H1 (cell line): ENCODE measurements around the gene VSTM4. TPM values are rescaled to one million over a fixed set of nuclear protein-coding genes. Genes with fewer than 3 reads are reported as not detected.

Experiments used
- CTCF ChIA-PET: fragments of 300-600 bp; sonication (Branson Sonifier 250); formaldehyde crosslinking; loops from one replicate; lab custom pipeline; 2021; ENCODE audit not compliant: partially characterized antibody; lab: Charles Lee
- POLR2A ChIA-PET: fragments of 300-600 bp; sonication (Branson Sonifier 250); formaldehyde crosslinking; loops from one replicate; lab custom pipeline; 2021; ENCODE audit warnings: inconsistent platforms; ENCODE audit not compliant: partially characterized antibody; lab: Charles Lee
- DNase-seq, 2 experiments: peaks; one replicate each; pipeline versions ENCODE4 v3.0.0 to v3.0.0-alpha.2; 2010 to 2022; ENCODE audit warnings: low spot score in 2 of 2, low read depth in 1 of 2, mixed read lengths in 1 of 2
- FAIRE-seq: peaks from 2 replicates; lab custom pipeline; 2011; peaks lifted over from hg19 to GRCh38; lab: Jason Lieb, UNC
- H2AFZ ChIP-seq: 2 replicates; pipeline ENCODE4 v1.8.1; 2012; ENCODE audit warnings: low read length, inconsistent platforms
- H2AK5ac ChIP-seq: 2 replicates; pipeline ENCODE4 v1.6.1; 2013; ENCODE audit warnings: low read depth, low read length
- H2BK120ac ChIP-seq: replicated peaks from 2 replicates; pipeline ENCODE3; 2013; ENCODE audit warnings: low read depth, low read length, inconsistent platforms
- H2BK12ac ChIP-seq: 2 replicates; pipeline ENCODE4 v1.6.1; 2013; ENCODE audit warnings: low read depth, low read length
- H2BK15ac ChIP-seq: 2 replicates; pipeline ENCODE4 v1.6.1; 2013; ENCODE audit warnings: low read length
- H2BK20ac ChIP-seq: 2 replicates; pipeline ENCODE4 v1.6.1; 2013; ENCODE audit warnings: low read length
- H2BK5ac ChIP-seq: 2 replicates; pipeline ENCODE4 v1.6.1; 2013; ENCODE audit warnings: low read depth, low read length
- H3K14ac ChIP-seq: 2 replicates; pipeline ENCODE4 v1.6.1; 2013; ENCODE audit warnings: inconsistent platforms; ENCODE audit not compliant: insufficient read length
- H3K18ac ChIP-seq: 2 replicates; pipeline ENCODE4 v1.6.1; 2013; ENCODE audit warnings: low read length; ENCODE audit errors: extremely low read depth
- H3K23ac ChIP-seq: 2 replicates; pipeline ENCODE4 v1.6.1; 2013; ENCODE audit warnings: inconsistent platforms; ENCODE audit not compliant: insufficient read length
- H3K23me2 ChIP-seq: 2 replicates; pipeline ENCODE4 v1.6.1; 2013; ENCODE audit warnings: low read depth, low read length
- H3K27ac ChIP-seq: 2 replicates; pipeline ENCODE4 v1.6.1; 2011; ENCODE audit warnings: low read depth, low read length, inconsistent platforms
- H3K27me3 ChIP-seq, 4 experiments: replicated peaks in 1 of 4; 1 replicate in 1 of 4; 2 replicates in 3 of 4; pipeline versions ENCODE4 v1.6.1 to v1.8.1; 2011 to 2013; ENCODE audit warnings: low read length in 3 of 4, mild to moderate bottlenecking in 3 of 4, inconsistent platforms in 2 of 4, mixed read lengths in 2 of 4, moderate library complexity in 1 of 4; ENCODE audit not compliant: control insufficient read depth in 3 of 4, insufficient read depth in 3 of 4; ENCODE audit errors: extremely low read depth in 1 of 4
- H3K36me3 ChIP-seq, 4 experiments: 2 replicates each; pipeline versions ENCODE4 v1.6.1 to v1.8.1; 2011 to 2013; ENCODE audit warnings: mild to moderate bottlenecking in 4 of 4, low read length in 3 of 4, moderate library complexity in 2 of 4, control low read depth in 1 of 4, inconsistent platforms in 1 of 4; ENCODE audit not compliant: insufficient read depth in 4 of 4, control insufficient read depth in 2 of 4
- H3K4ac ChIP-seq: replicated peaks from 2 replicates; pipeline ENCODE3; 2013; ENCODE audit warnings: low read length, low read depth, mixed read lengths, inconsistent platforms; ENCODE audit not compliant: insufficient read length
- H3K4me1 ChIP-seq, 4 experiments: replicated peaks in 1 of 4; 1 replicate in 1 of 4; 2 replicates in 3 of 4; pipeline versions ENCODE4 v1.6.1 to v1.8.1; 2011 to 2013; ENCODE audit warnings: low read length in 3 of 4, inconsistent platforms in 2 of 4, mixed read lengths in 1 of 4; ENCODE audit not compliant: insufficient read depth in 4 of 4, control insufficient read depth in 3 of 4
- H3K4me2 ChIP-seq, 2 experiments: 2 replicates each; pipeline versions ENCODE4 v1.6.1 to v1.8.1; 2011 to 2013; ENCODE audit warnings: low read depth in 2 of 2, low read length in 2 of 2, control low read depth in 1 of 2, inconsistent platforms in 1 of 2, mild to moderate bottlenecking in 1 of 2; ENCODE audit not compliant: insufficient read depth in 1 of 2
- H3K4me3 ChIP-seq, 4 experiments: fragments of 200-600, 300-600 bp in 1 of 4; sonication (generic), shearing (Covaris generic), sonication (Bioruptor Twin) in 1 of 4; 2 replicates each; pipeline versions ENCODE4 v1.5.1 to v1.8.1; 2011 to 2016; ENCODE audit warnings: low read length in 4 of 4, low read depth in 3 of 4, control low read depth in 2 of 4, inconsistent platforms in 2 of 4, mild to moderate bottlenecking in 2 of 4, mixed read lengths in 1 of 4, moderate library complexity in 1 of 4; ENCODE audit not compliant: insufficient read depth in 2 of 4; ENCODE audit errors: extremely low read depth in 1 of 4
- H3K56ac ChIP-seq: replicated peaks from 2 replicates; pipeline ENCODE3; 2013; ENCODE audit warnings: low read depth, mild to moderate bottlenecking, mixed read lengths, low read length, inconsistent platforms; ENCODE audit not compliant: insufficient read length
- H3K79me1 ChIP-seq: 2 replicates; pipeline ENCODE4 v1.6.1; 2013; ENCODE audit warnings: low read depth, low read length, control low read depth
- H3K79me2 ChIP-seq, 2 experiments: 2 replicates each; pipeline versions ENCODE4 v1.6.1 to v1.8.1; 2012 to 2013; ENCODE audit warnings: low read length in 2 of 2, mild to moderate bottlenecking in 2 of 2, inconsistent platforms in 1 of 2; ENCODE audit not compliant: insufficient read depth in 2 of 2, control insufficient read depth in 1 of 2
- H3K9ac ChIP-seq, 4 experiments: replicated peaks in 1 of 4; 1 replicate in 1 of 4; 2 replicates in 3 of 4; pipeline versions ENCODE4 v1.6.1 to v1.8.1; 2011 to 2013; ENCODE audit warnings: low read depth in 3 of 4, low read length in 3 of 4, control low read depth in 2 of 4, mild to moderate bottlenecking in 2 of 4, moderate library complexity in 2 of 4, inconsistent platforms in 1 of 4; ENCODE audit errors: extremely low read depth in 1 of 4
- H3K9me3 ChIP-seq, 2 experiments: 2 replicates each; pipeline versions ENCODE4 v1.6.1 to v1.8.1; 2012 to 2013; ENCODE audit warnings: mild to moderate bottlenecking in 2 of 2, moderate library complexity in 2 of 2, control low read depth in 1 of 2, inconsistent platforms in 1 of 2, low read depth in 1 of 2, low read length in 1 of 2, mixed read lengths in 1 of 2; ENCODE audit not compliant: insufficient read depth in 2 of 2
- H4K20me1 ChIP-seq, 2 experiments: replicated peaks in 1 of 2; 2 replicates each; pipeline versions ENCODE3 to v1.8.1; 2011 to 2013; ENCODE audit warnings: inconsistent platforms in 2 of 2, low read length in 2 of 2, mild to moderate bottlenecking in 1 of 2; ENCODE audit not compliant: insufficient read depth in 2 of 2, control insufficient read depth in 1 of 2
- H4K5ac ChIP-seq: 2 replicates; pipeline ENCODE4 v1.6.1; 2013; ENCODE audit warnings: low read length, low read depth, mixed read lengths, inconsistent platforms; ENCODE audit not compliant: insufficient read length
- H4K8ac ChIP-seq: 2 replicates; pipeline ENCODE4 v1.8.0; 2013; ENCODE audit warnings: mild to moderate bottlenecking, moderate library complexity, low read length, inconsistent platforms; ENCODE audit not compliant: insufficient read depth; ENCODE audit errors: extremely low read depth
- H4K91ac ChIP-seq: replicated peaks from 2 replicates; pipeline ENCODE3; 2013; ENCODE audit warnings: low read length, mixed read lengths, inconsistent platforms; ENCODE audit not compliant: insufficient read length
- ATF3 ChIP-seq: IDR thresholded peaks from 2 replicates; pipeline ENCODE4 v1.6.1; 2011; ENCODE audit warnings: low read depth, mild to moderate bottlenecking, low read length; ENCODE audit not compliant: insufficient read depth
- POU5F1 ChIP-seq: IDR thresholded peaks from 2 replicates; pipeline ENCODE4 v1.6.1; 2011; ENCODE audit warnings: low read depth, mild to moderate bottlenecking, low read length, moderate library complexity
- SIN3A ChIP-seq, 2 experiments: IDR thresholded peaks in 1 of 2; conservative IDR thresholded peaks in 1 of 2; 2 replicates each; pipeline ENCODE4 v1.6.1; 2011 to 2012; ENCODE audit warnings: low read length in 2 of 2, improper control_type of control experiment in 1 of 2, low read depth in 1 of 2, mild to moderate bottlenecking in 1 of 2
- WGBS, 2 experiments: shearing (Covaris generic) in 1 of 2; methylation state at CpG; one replicate each; pipeline versions ENCODE4 v1.1.6 to v1.1.7; 2013 to 2015; ENCODE audit warnings: low lambda C conversion rate in 2 of 2, mixed read lengths in 2 of 2, inconsistent platforms in 1 of 2, low coverage in 1 of 2, missing lambda C conversion rate in 1 of 2; ENCODE audit not compliant: insufficient replicate concordance in 2 of 2, insufficient coverage in 1 of 2, insufficient read length in 1 of 2; ENCODE audit errors: extremely low coverage in 1 of 2, missing lambda C conversion rate in 1 of 2; 5-methylcytosine and 5-hydroxymethylcytosine counted together
- polyA plus RNA-seq, 7 experiments: library from polyadenylated mRNA; depleted of rRNA in 3 of 7; stranded (reverse) in 5 of 7; unstranded in 2 of 7; fragments of >200 nt in 5 of 7; fragments of 200-250 nt in 2 of 7; gene quantifications; 1 replicate in 5 of 7; 2 replicates in 1 of 7; 4 replicates in 1 of 7; pipeline versions ENCODE4 v1.2.1 to v1.2.3, GENCODE V29; 2011 to 2013; ENCODE audit warnings: missing spikeins in 2 of 7, mixed read lengths in 2 of 7
- total RNA-seq: library from RNA; stranded (reverse); fragmentation: NEBNext Ultra II Directional; extraction: Animal tissue kit (Norgen Biotek cat#: 25700); gene quantifications from 2 replicates; pipeline ENCODE4 v1.2.1, GENCODE V29; 2021

Gene VSTM4
- total and polyA plus RNA-seq, 2 of the 8 experiments (the other 6 are each of a cell fraction or from before 2014, with no cell fraction given), result 0.48 to 0.73 TPM

GRCh38 chr10:49123981-49124950 is 8.9 kb upstream of the VSTM4 start:
- 92% methylated on average over 7 of the region's 7 CpGs; no CpG with 5 or more reads in 1 of the 2 experiments for WGBS, 2 experiments
- Histone ChIP-seq H3K56ac (peak overlapping the region; percentile 30), H2BK20ac (no peak overlapping the region), H3K4me2 (no peak overlapping the region), H2BK5ac (no peak overlapping the region), H3K14ac (no peak overlapping the region), H3K36me3 (no peaks in the 10 kb centered on the region), H3K79me1 (no peaks in the 10 kb centered on the region), H3K4me3 (no peak overlapping the region), H2AFZ (no peak overlapping the region), H3K9ac (no peak overlapping the region), H4K5ac (no peak overlapping the region), H3K4ac (no peak overlapping the region), H3K18ac (no peak overlapping the region), H2BK15ac (no peak overlapping the region), H2AK5ac (no peak overlapping the region), H3K27me3 (0 out of 7 replicates have a peak, but pooled peaks cover 0 to 2% (median 0%) of the 10 kb centered on the region in 4 experiments), H2BK120ac (no peak overlapping the region), H3K27ac (no peak overlapping the region), H4K91ac (no peak overlapping the region), H2BK12ac (no peak overlapping the region), H3K23ac (no peak overlapping the region), H4K8ac (no peak overlapping the region), H3K23me2 (no peaks in the 10 kb centered on the region), H3K9me3 (peaks cover 2 to 6% of the 10 kb centered on the region in 2 experiments; a peak in 2 of 4 replicates), H4K20me1 (no peaks in the 10 kb centered on the region), H3K4me1 (no peaks in the 10 kb centered on the region), H3K79me2 (no peaks in the 10 kb centered on the region)
- FAIRE-seq (no peak), DNase-seq (no peak)
- ChIA-PET POLR2A (no interaction called here), CTCF (interaction anchor here (1.4 kb wide), 1 partner anchor 40 kb away, joined by 4 read pairs; no protein-coding TSS in a partner anchor)
- TF ChIP-seq ATF3, result no peak
- no peak for TF ChIP-seq SIN3A (conservative IDR thresholded peaks at IDR 0.05 in 1 of 2, IDR thresholded peaks at IDR 0.05 in 1 of 2; ENCODE audit: low read depth in 1 of 2, low read length in 2 of 2)
- no peak for TF ChIP-seq POU5F1
